IPS-NIHi11 (cell line): ENCODE data around the gene FNBP1L.

Experiments
- DNase-seq: peaks from one replicate; pipeline ENCODE4 v3.0.0; 2012; ENCODE audit warnings: mixed read lengths, low spot score

FNBP1L gene

DNA sequence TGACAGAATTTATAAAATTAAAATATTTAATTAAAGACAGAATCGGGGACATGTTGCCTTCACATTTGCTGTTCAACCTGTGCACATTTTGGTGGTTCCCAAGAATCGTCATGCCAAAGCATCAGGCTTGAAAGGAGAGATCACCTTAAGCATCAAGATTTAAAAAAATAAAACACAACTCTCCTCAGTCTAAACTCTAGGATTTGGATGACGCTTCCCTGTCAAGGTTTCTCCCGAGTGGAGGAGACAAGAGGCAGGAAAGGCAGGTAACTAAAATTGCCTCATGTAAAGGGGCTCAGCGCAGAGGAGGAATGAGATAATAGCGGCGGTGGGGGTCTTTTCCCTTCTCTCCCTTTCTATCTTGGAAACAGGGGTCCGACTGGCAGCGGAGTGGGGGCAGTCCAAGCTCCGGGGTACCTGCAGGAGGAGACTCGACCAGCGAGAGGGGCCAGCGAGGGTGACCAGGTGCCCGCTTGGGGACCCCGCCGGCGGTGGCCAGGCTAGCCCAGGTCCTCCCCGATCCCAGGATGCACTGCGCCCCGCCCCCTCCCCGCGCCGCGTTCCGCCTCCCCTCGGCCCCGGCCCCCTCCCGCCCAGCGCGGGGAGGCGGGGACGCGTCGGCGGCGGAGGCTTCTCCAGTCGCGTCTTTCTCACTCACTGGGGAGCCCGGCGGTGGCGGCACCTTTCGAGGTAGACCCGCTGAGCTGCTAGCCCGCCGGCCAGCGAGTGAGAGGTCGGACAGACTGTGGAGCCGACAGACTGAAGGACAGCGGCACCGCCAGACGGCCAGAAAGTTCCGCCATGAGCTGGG lies at the start of gene FNBP1L:
FNBP1L (plus strand) TSS at position 638 of the 811 bp plus-strand sequence; CDS start at position 802, 164 bp downstream.
- DNase-seq, result peak; percentile 98

DNA sequence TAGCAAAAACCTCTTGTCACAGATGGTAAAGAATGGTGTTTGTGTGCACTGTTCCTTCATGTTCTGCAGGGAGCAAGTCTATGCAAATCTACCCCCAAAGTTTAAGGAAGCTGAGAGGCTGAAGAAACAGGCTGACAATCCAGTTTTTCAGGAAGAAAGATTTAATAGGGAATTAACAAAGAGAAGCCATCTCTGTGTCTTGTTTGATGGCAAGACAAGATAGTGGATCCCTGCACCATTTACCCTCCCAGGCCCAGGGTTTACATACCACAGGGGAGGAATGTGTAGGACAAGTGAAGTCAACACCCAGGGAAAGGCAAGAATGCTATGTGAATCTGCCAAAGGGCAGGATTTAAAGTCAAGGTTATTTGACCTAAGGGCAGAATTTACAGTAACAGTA lies 48.1 kb upstream of the FNBP1L start:
- peak; percentile 17 for DNase-seq

DNA sequence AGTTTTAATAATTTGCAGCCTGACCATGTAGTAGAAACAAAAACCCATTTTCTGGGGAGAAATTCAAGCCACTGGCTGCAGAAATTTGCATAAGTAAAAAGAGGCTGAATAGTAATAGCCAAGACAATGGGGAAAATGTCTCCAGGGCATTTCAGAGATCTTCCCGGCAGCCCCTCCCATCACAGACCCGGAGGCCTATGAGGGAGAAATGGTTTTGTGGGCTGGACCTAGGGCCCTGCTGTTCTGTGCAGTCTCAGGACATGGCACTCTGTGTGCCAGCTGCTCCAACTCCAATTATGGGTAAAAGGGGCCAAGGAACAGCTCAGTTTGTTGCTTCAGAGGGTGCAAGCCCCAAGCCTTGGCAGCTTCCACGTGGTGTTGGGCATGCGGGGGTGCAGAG lies 39.7 kb upstream of the FNBP1L start:
- DNase-seq, result no peak

DNA sequence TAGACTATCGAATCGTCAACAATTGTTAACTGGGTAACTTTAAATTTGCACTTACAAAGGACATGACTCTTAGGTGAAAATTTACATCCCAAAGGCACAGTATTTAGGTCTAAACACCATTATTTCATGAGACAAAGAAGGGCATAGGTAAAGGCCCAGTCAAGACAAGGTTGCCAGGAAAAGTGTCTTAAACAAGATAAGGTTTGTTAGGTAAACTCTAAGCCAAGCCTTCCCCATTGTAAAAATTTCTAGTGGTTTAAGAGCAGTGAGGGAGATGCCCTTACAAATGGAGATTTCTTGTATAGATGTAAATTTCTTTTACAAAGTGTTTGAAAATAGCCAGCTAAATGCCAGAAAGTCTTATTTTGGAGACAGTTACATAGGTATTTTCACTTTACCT lies 36.9 kb upstream of the FNBP1L start:
- DNase-seq, result peak; percentile 30

GRCh38 chr1:93414749-93415148 lies 33.2 kb upstream of the FNBP1L start:
- no peak for DNase-seq

- DNase-seq, result no peak
These were observed 32.6 kb upstream of the FNBP1L start for GRCh38 chr1:93415296-93415695.

DNA sequence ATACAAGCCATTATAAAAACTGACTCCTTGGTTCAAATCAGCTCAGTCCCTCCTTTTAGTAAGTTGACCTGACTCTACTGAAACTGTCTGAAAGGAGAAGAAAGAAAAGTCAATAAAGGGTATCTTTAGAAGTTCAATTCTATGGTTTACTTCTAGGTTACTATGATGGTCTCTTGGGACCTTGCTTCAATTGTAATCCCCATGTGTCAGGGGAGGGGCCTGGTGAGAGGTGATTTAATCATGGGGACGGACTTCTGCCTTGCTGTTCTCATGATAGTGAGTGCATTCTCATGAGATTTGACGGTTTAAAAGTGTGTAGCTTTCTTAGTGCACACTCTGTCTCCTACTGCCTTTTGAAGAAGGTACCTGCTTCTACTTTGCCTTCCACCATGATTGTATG lies 31.7 kb upstream of the FNBP1L start:
- DNase-seq, result no peak

DNA sequence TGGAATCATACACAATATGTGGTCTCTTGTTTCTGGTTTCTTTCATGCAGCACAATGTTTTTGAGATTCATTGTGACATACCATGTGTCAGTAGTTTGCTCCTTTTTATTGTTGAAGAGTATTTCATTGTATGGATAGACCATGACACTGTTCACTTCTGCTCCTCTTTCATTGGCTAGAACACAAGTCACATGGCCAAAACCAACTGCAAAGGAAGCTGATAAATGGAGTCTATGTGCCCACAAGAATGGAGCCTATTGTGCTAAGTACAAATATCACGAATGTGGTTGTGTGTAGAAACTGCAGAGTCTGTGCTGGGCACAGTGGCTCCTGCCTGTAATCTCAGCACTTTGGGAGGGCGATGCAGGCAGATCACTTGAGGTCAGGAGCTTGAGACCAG lies 28.6 kb upstream of the FNBP1L start:
- DNase-seq, result no peak

DNA sequence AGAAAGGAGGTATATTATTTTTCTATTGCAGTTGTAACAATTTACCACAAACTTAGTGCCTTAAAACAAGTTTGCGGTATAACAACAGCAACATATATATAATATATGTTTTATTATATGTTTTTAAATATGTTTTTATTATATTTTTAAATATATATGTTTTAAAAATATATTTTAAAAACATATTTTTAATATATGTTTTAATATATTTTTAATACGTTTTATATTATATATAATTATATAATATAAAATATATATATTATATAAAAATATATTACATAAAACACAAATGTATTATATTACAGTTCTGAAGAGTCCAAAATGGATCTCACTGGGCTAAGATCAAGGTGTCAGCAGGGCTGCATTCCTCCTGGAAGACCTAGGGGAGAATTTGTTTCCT lies 27.5 kb upstream of the FNBP1L start:
- no peak for DNase-seq

GRCh38 chr1:93426181-93426580 lies 21.7 kb upstream of the FNBP1L start:
- DNase-seq, result no peak

- DNase-seq, result no peak
These were observed 20.3 kb upstream of the FNBP1L start for GRCh38 chr1:93427656-93428055.

DNA sequence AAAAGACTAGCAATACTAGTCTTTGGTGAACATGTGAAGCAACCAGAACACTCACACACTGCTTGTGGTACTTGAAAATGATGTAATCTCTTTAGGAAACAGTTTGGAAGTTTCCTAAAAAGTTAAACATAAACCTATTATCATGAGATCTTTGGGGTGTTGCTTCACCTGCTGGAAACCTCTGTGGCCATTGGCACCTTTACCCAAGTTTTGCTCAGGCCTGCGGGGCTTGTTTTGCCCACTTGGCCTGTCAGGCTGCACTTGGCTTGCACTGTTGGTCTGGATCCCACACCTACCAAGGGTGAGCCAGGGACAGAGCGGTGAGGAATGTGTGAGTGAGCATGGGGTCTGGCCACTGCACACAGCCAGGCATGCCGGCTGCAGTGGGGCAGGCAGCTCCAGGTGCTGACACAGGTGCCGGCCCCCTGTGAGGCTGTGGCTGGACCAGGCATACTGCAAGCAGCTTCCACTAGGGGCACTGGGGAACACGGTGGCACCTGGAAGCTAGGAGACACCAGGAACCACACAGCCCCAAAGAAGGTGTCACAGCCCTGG lies 14.4 kb upstream of the FNBP1L start:
- DNase-seq, result no peak

- DNase-seq, result no peak
These were observed 13.8 kb upstream of the FNBP1L start for GRCh38 chr1:93434088-93434487.

GRCh38 chr1:93434987-93435386 lies 12.9 kb upstream of the FNBP1L start:
- no peak for DNase-seq

- no peak for DNase-seq
These were observed 12.5 kb upstream of the FNBP1L start for GRCh38 chr1:93435443-93435842.

DNA sequence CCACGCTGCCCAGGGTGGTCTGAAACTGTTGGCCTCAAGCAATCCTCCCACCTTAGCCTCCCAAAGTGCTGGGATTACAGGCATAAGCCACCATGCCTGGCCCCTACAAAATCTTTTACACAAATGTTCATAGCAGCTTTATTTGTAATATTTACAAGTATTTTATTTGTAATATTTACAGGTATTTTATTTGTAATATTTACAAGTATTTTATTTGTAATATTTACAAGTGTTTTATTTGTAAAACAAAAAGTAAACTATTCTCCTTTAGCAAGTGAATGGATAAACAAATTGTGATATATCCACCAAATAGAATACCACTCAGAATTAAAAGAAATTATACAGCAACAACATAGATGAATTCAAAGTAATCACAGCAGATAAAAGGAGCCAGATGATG lies 11.4 kb upstream of the FNBP1L start:
- no peak for DNase-seq

- peak; percentile 49 for DNase-seq
These were observed 9.8 kb upstream of the FNBP1L start for GRCh38 chr1:93437976-93438605.

- no peak for DNase-seq
These were observed 9.2 kb upstream of the FNBP1L start for GRCh38 chr1:93438716-93439115.

GRCh38 chr1:93440272-93440671 lies 7.6 kb upstream of the FNBP1L start:
- no peak for DNase-seq

- no peak for DNase-seq
These were observed 7.2 kb upstream of the FNBP1L start for GRCh38 chr1:93440706-93441105.

DNA sequence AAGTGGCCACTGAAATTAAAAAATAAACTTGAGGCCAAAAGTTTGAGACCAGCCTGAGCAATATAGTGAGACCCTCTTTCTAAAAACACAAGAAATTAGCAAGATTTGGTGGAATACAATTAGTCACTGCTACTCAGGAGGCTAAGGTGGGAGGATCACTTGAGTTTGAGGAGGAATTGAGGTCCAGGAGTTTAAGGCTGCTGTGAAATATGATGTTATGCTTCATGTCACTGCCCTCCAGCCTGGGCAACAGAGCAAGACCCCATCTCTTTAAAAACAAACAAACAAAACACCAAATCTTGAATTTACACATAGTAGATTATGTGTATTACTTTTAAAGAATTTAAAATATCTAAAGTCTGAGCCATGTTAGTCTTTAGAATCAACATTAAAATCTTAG lies 6.3 kb upstream of the FNBP1L start:
- no peak for DNase-seq

DNA sequence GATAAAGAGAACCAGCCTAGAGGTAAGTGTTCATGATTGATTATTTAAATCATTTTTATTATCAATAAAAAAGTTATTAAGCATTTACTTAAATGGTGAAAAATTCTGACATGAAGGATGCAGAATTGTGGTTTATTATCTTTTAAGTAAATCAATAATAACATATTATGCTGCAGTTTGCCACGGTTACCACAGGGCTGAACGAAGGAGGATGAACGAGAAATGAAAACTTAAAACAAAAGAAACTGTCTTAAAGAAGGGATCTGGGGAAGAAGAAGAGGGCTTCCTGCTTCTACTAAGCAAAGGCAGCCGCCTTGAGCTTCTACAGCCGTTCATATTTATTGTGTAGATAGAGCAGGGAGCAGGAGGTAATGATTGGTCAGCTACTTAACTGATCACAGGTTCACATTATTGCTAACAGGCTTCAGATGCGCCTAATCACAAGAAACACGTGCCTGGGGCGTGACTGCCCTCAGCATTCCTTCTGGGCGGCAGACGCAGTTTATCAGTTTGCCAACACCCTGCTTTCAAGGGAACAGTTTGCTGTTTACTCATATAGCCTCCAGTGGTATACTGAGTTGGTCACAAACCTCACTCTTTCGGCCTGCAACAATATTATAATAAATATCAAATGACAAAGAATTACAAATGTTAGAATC lies 5.8 kb upstream of the FNBP1L start:
- DNase-seq, result no peak

DNA sequence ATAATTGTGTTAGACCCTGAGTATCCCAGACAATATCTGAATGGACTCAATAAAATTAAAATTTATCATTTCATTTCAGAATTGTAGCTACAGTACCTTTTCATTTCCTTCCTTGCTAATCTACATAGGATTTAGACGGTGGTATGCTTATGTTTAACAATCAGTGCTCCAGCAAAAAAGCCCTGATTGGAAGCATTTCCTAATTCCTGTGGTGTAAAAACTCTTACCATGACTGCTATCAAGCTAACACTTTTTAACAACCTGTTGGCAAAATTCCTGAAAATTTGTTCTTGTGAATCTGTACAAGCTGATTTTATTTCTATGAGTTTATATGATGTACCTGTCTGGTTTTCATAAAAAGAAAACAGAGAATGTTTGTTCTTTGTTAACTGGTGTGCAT lies 5.2 kb upstream of the FNBP1L start:
- no peak for DNase-seq
